Prostate gland (tissue), 2 donors: Measurements from ENCODE around the gene DRGX. TPM values are rescaled to one million over a fixed set of nuclear protein-coding genes. Genes with fewer than 3 reads are reported as not detected.

Experiments
- DNase-seq: peaks from one replicate; pipeline ENCODE4 v3.0.0-alpha.2; 2019; ENCODE audit warnings: low spot score
- H3K27ac ChIP-seq, 2 donors: fragments of 200-600 bp; sonication (generic); 2 replicates each; pipeline ENCODE4 v1.5.1; 2017 to 2019
- H3K27me3 ChIP-seq: fragments of 200-600 bp; sonication (generic); replicated peaks from 2 replicates; pipeline ENCODE4 v1.5.1; 2019; ENCODE audit not compliant: insufficient read depth
- H3K36me3 ChIP-seq, 2 donors: fragments of 200-600 bp; sonication (generic); 1 replicate in 1 of 2; 2 replicates in 1 of 2; pipeline versions ENCODE4 v1.5.1 to v1.8.1; 2017 to 2019
- H3K4me1 ChIP-seq: fragments of 200-600 bp; sonication (generic); replicated peaks from 2 replicates; pipeline ENCODE4 v1.5.1; 2019
- H3K4me3 ChIP-seq, 2 donors: fragments of 200-600 bp; sonication (generic); 2 replicates each; pipeline ENCODE4 v1.5.1; 2017 to 2019
- H3K9me3 ChIP-seq: fragments of 200-600 bp; sonication (generic); 2 replicates; pipeline ENCODE4 v1.5.1; 2017
- CTCF ChIP-seq, 4 experiments: fragments of 200-600 bp in 2 of 4; fragments of 450-650 bp in 2 of 4; sonication (generic) in 2 of 4; IDR thresholded peaks; 1 replicate in 3 of 4; 2 replicates in 1 of 4; pipeline ENCODE4 v1.5.1; 2016 to 2019; ENCODE audit warnings: antibody characterized with exemption in 4 of 4, mild to moderate bottlenecking in 2 of 4, moderate library complexity in 2 of 4
- POLR2A ChIP-seq: fragments of 450-650 bp; IDR thresholded peaks from one replicate; pipeline ENCODE4 v1.6.1; 2016; ENCODE audit warnings: antibody characterized with exemption, mild to moderate bottlenecking
- POLR2AphosphoS5 ChIP-seq: sonication (generic); formaldehyde crosslinking; IDR thresholded peaks from one replicate; pipeline ENCODE4 v1.6.1; 2017; ENCODE audit warnings: antibody characterized with exemption
- WGBS: methylation state at CpG from one replicate; pipeline ENCODE4 v1.1.5; 2018; 5-methylcytosine and 5-hydroxymethylcytosine counted together
- intact Hi-C: fragments of 100-400 bp; cut with DNase I; formaldehyde crosslinking; loops from one replicate; pipeline ENCODE4 v1.14.2; 2022
- total RNA-seq, 2 donors: library from RNA; depleted of rRNA; stranded (reverse); fragments of >200 nt; gene quantifications; one replicate each; pipeline ENCODE4 v1.1.0, GENCODE V29; 2016

DRGX gene
- total RNA-seq, 2 donors from 2014 or later, result not detected

GRCh38 chr10:49415109-49415508 is 19.2 kb upstream of the DRGX start:
- Histone ChIP-seq H3K27me3 (no peaks in the 10 kb centered on the region), H3K4me3 (no peak overlapping the region), H3K36me3 (no peaks in the 10 kb centered on the region), H3K27ac (no peak overlapping the region), H3K4me1 (peaks cover 5% of the 10 kb centered on the region), H3K9me3 (no peaks in the 10 kb centered on the region)
- intact Hi-C loops, result no loop called here
- WGBS, result 88% methylated on average over 7 of the region's 7 CpGs
- DNase-seq, result no peak
- no peak for TF ChIP-seq POLR2AphosphoS5
- no peak for TF ChIP-seq CTCF (IDR thresholded peaks at IDR 0.05)
- TF ChIP-seq POLR2A, result no peak

DNA sequence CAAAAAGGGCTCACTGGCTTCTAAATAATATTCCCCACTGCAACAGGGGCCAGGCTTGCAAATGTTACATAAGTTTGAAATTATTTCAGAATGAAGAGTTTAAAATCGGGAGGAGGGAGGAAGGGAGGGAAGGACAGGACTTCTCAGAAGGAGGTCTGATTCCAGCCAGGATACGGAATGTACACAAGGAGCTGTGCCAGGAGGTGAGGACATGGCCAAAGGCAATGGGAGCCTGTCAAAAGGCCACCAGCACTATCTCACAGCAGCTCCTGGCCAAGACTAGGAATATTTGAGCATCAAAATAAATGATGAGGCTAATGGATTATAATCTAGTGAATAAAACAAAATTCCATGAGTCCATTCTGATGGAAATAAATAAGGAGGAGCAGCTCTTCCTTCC is 18.6 kb upstream of the DRGX start:
- Histone ChIP-seq H3K27ac (no peak overlapping the region), H3K27me3 (no peaks in the 10 kb centered on the region), H3K9me3 (no peaks in the 10 kb centered on the region), H3K4me3 (no peak overlapping the region), H3K36me3 (no peaks in the 10 kb centered on the region), H3K4me1 (peaks cover 5% of the 10 kb centered on the region)
- no peak for TF ChIP-seq POLR2A
- TF ChIP-seq CTCF (IDR thresholded peaks at IDR 0.05), result no peak
- no peak for TF ChIP-seq POLR2AphosphoS5
- DNase-seq, result no peak
- intact Hi-C loops, result no loop called here
- WGBS, result 50% methylated on average over 2 of the region's 2 CpGs

DNA sequence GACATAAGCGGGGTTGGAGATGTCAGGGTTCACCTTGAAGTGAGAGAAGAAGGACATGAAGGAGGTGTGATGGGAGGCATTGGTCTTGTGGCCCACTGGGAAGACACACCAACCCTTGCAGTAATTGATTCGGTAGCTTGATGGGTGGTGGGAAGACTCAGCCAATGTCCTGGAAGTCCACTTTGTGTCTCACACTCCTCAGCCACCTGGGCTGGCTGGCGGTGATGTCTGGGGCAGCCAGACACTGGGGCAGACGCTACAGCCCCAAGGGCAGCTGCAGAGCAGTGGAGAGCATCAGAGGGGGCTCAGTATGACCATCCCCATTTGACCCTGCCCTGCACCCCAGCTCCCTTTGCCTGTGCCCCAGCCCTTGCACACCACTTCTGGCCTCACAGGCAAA is 16.7 kb upstream of the DRGX start:
- Histone ChIP-seq H3K27me3 (no peaks in the 10 kb centered on the region), H3K4me1 (peaks cover 5% of the 10 kb centered on the region), H3K27ac (no peak overlapping the region), H3K9me3 (no peaks in the 10 kb centered on the region), H3K36me3 (no peaks in the 10 kb centered on the region), H3K4me3 (no peak overlapping the region)
- intact Hi-C loops, result no loop called here
- TF ChIP-seq POLR2AphosphoS5 (no peak), CTCF (IDR thresholded peaks at IDR 0.05) (no peak)
- no peak for DNase-seq
- 97% methylated on average over 4 of the region's 4 CpGs for WGBS

GRCh38 chr10:49410365-49411074 is 14.6 kb upstream of the DRGX start:
- Histone ChIP-seq H3K4me3 (no peak overlapping the region), H3K9me3 (no peaks in the 10 kb centered on the region), H3K27me3 (peaks cover 5% of the 10 kb centered on the region), H3K4me1 (peaks cover 5% of the 10 kb centered on the region), H3K36me3 (no peaks in the 10 kb centered on the region), H3K27ac (no peak overlapping the region)
- 45% methylated on average over 7 of the region's 7 CpGs for WGBS
- peak; percentile 82 for DNase-seq
- intact Hi-C loops, result no loop called here
- TF ChIP-seq CTCF (IDR thresholded peaks at IDR 0.05), result no peak
- no peak for TF ChIP-seq POLR2A
- TF ChIP-seq POLR2AphosphoS5, result peak; percentile 78

DNA sequence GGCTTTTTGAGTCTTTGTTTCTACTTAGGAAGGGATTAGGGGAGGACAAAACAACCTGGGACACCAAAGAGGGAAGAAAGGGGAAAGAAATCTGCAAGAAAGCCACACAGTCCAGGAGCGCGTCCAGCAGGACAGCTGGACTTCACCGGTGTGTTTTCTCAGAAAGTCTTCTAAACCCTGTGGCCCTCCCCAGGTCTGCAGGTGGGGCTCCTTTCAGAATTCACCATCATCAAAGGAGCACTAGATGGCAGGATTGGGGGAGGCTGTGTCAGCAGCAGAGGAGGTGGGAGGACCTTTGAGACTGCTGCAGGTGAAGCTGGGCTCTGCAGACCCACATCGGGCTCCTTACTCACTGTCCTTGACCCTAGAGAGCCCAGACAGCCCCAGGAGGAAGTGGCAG is 13.9 kb upstream of the DRGX start:
- TF ChIP-seq POLR2AphosphoS5, result no peak
- no peak for TF ChIP-seq POLR2A
- TF ChIP-seq CTCF (IDR thresholded peaks at IDR 0.05), result no peak
- intact Hi-C loops, result loop anchor here (10.0 kb wide), 1 partner anchor 105 kb away; no protein-coding TSS in a partner anchor
- WGBS, result 84% methylated on average over 4 of the region's 4 CpGs

More for the DNA sequence above, 13.9 kb upstream of the DRGX start:
- Histone ChIP-seq H3K36me3 (no peaks in the 10 kb centered on the region), H3K4me3 (no peak overlapping the region), H3K9me3 (no peaks in the 10 kb centered on the region), H3K4me1 (peaks cover 5% of the 10 kb centered on the region), H3K27ac (no peak overlapping the region), H3K27me3 (peaks cover 6% of the 10 kb centered on the region)
- DNase-seq, result no peak
